HG03045 (cell line): Measurements from ENCODE around the gene RAB9B.

ENCODE experiments used
- ATAC-seq: cut with Tn5 transposase; IDR thresholded peaks from one replicate; pipeline ENCODE4 v1.9.1; 2021; ENCODE audit warnings: mild to moderate bottlenecking, moderate library complexity; ENCODE audit not compliant: unreplicated experiment

The RAB9B gene

DNA sequence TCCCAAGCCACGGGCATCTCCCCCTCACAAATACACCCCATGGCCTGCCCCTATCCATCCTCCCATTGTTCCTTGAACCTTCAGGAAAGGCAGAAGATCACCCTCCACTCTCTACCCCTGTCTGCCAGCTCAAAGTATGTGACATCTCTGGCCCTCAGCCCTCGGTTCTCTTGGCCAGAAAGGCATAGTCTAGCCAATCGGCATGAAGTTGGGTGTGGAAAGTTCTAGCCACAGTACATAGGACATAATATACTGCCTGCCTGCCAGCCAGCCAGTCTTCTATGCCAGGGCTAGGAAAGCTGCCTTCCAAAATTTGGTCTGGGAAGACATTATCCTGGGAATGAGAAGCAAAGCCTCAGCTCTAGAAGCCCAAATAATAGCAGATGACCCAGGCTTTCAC is 58.6 kb downstream of the RAB9B start:
- ATAC-seq, result no peak
